Activated naive CD4-positive, alpha-beta T cell treated with anti-CD3 and anti-CD28 coated beads, Interleukin-2, amount 10 ng/mL, durations not matched to agents 7 days and 5 days (primary cell): ENCODE data around the gene NXPH2.

Experiments
- CTCF ChIA-PET: fragments of 350-600 bp; sonication (Branson Sonifier 250); formaldehyde crosslinking; loops from one replicate; lab custom pipeline; 2021; ENCODE audit warnings: antibody characterized with exemption; lab: Charles Lee
- DNase-seq: peaks from one replicate; pipeline ENCODE4 v3.0.0-alpha.2; 2020
- H3K27ac Mint-ChIP-seq: one replicate; pipeline ENCODE4 v1.8.0; 2021; ENCODE audit warnings: mild to moderate bottlenecking, moderate library complexity, mixed read lengths
- H3K27me3 Mint-ChIP-seq: one replicate; pipeline ENCODE4 v1.8.0; 2021; ENCODE audit warnings: mild to moderate bottlenecking, mixed read lengths
- H3K36me3 Mint-ChIP-seq: one replicate; pipeline ENCODE4 v1.8.0; 2021; ENCODE audit warnings: mixed read lengths
- H3K4me1 Mint-ChIP-seq: one replicate; pipeline ENCODE4 v1.8.0; 2021; ENCODE audit warnings: mixed read lengths
- H3K4me3 Mint-ChIP-seq: one replicate; pipeline ENCODE4 v1.8.0; 2021; ENCODE audit warnings: mild to moderate bottlenecking, moderate library complexity, mixed read lengths
- H3K9me3 Mint-ChIP-seq: one replicate; pipeline ENCODE4 v1.8.0; 2021; ENCODE audit warnings: mixed read lengths

Gene NXPH2

DNA sequence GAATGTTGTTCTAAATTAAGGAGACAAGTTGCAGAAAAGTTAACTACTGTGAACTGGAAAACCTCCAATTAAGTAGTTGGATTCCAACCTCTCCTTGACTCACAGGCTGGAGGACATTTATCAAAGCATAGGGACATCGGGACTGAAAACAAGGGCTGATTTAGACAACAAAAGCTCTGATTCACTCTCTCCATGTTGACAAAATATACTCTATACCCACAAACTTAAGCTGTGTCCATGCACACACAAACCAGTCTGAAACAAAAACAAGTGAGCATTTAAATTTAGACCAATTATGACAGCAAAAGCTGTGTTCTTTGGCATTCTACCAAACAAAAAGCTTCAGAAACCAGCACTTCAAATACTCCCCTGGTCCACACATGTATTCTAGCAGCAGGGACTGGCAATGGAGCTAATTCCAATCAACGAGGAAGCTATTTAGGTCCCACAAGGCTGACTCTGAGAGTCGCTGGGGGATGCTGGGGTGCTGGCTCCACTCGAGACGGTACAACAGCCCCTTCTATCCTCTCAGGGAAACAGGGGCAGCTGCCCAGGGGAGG is 71.4 kb downstream of the NXPH2 start:
- H3K27me3 Mint-ChIP-seq = no peaks in the 10 kb centered on the region
- H3K4me3 Mint-ChIP-seq = no peak overlapping the region
- no peak for DNase-seq
- no peaks in the 10 kb centered on the region for H3K9me3 Mint-ChIP-seq
- no peak overlapping the region for H3K27ac Mint-ChIP-seq
- H3K4me1 Mint-ChIP-seq = no peaks in the 10 kb centered on the region
- CTCF ChIA-PET = no interaction called here
- no peaks in the 10 kb centered on the region for H3K36me3 Mint-ChIP-seq

DNA sequence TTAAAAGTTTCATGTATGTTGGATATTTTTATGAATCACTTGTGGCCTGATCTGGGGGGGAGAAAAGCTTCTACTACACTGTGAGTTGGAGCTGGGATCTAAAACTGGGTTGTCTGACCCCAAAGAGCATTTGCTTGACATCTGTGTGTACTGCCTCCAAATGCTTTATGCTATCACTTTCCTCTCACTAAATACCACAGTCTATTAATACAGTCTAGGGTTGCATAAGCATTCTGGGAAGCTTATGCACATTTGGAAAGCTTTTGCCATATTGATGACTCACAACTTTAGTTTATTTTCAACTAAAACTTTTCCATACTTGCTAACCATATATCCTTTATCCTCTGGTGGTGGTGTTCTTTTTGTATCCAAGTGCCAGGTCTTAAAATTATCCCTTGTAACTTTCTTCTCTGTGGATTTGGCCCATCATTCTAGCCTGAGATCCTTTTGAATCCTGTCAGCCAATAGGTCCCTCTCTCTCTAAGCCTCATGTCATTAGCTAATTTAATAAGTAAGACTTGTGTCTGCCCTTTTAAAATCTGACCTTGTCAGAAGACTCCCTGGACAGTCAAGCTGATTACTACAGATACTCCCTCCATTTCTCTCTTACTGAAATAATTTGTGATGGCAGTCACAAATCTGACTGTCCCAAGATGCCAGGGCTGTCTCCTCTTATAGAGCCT is 72.7 kb downstream of the NXPH2 start:
- Mint-ChIP-seq H3K27ac (no peak overlapping the region), H3K27me3 (no peaks in the 10 kb centered on the region), H3K36me3 (no peaks in the 10 kb centered on the region), H3K9me3 (no peaks in the 10 kb centered on the region), H3K4me3 (no peak overlapping the region), H3K4me1 (no peaks in the 10 kb centered on the region)
- DNase-seq = no peak
- CTCF ChIA-PET = no interaction called here

DNA sequence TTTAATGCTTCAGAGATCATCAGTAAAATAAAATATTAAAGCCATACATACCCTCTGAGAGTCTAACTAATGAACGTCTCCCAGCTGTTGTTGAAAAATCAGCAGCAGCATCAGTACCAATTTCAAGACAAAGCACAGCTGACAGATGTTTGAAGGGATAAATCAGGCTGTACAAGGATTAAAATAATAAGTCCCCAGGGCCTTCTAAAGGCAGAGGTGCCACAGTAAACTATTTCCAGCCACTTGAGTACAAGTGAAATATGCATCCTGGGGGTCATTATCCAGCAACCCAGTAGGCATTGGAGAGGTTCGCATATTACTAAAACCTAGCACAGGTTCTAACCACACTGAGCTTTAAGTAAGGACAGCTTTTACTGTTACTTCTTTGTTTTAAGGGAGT is 76.9 kb downstream of the NXPH2 start:
- Mint-ChIP-seq H3K36me3 (no peaks in the 10 kb centered on the region), H3K4me3 (no peak overlapping the region), H3K27me3 (no peaks in the 10 kb centered on the region), H3K4me1 (no peaks in the 10 kb centered on the region), H3K9me3 (no peaks in the 10 kb centered on the region), H3K27ac (no peak overlapping the region)
- DNase-seq = no peak
- CTCF ChIA-PET = no interaction called here

DNA sequence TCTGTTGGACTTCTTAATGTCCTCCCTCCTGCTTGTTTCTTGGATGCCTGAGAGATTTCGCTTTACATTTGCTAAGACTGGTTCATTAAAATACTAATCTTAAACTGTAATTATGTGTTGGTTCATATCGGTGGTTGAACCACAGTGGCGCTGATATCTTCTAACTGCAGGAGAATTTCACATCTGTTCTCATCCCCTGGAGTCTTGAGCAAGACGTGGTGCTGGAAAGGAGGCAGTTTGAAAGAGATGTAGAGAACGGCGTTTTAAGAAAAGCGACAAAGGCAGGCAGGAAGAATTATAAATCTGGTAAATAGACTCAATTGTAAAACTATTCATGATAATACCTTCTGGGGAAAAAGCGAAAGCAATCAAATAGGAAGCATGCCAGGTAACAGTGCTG is 79.5 kb downstream of the NXPH2 start:
- Mint-ChIP-seq H3K9me3 (no peaks in the 10 kb centered on the region), H3K4me1 (no peaks in the 10 kb centered on the region), H3K36me3 (no peaks in the 10 kb centered on the region), H3K4me3 (no peak overlapping the region), H3K27me3 (no peaks in the 10 kb centered on the region), H3K27ac (no peak overlapping the region)
- CTCF ChIA-PET = no interaction called here
- DNase-seq = no peak

DNA sequence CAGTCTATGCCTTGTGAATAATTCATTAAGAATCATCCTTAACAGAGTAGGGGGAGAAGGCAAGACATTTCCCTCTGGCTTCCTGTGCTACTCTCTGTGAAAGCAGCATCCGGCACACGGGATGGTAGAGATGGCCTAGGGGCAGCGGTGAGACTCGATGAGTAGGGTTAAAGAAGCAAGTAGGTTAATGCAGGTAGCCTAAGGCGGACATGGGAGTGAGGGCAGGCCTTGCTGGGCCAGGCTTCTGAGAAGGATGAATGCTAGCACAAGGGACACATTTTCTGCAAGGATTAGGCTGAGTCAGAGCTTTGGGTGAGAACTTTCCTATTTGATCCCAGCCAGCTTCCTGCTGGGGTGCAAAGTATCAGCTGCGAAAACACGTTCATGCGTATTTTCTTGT is 80.8 kb downstream of the NXPH2 start:
- no peak for DNase-seq
- no peaks in the 10 kb centered on the region for H3K4me1 Mint-ChIP-seq
- no peaks in the 10 kb centered on the region for H3K27me3 Mint-ChIP-seq
- CTCF ChIA-PET = no interaction called here
- no peak overlapping the region for H3K4me3 Mint-ChIP-seq
- no peaks in the 10 kb centered on the region for H3K36me3 Mint-ChIP-seq
- H3K27ac Mint-ChIP-seq = no peak overlapping the region
- no peaks in the 10 kb centered on the region for H3K9me3 Mint-ChIP-seq

DNA sequence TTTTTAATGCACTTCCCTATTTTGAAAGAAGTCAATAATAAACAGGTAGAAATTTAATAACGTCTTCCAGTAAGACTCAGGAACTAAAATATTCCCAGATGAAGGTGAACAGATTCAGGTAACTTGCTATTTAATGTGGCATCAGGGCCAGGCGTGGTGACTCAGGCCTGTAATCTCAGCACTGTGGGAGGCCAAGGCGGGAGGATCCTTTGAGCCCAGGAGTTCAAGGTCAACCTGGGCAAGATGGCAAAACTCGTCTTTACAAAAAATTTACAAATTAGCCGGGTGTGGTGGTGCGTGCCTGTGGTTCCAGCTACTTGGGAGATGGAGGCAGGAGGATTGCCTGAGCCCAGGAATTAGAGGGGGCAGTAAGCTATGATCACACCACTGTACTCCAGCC is 81.8 kb downstream of the NXPH2 start:
- Mint-ChIP-seq H3K36me3 (no peaks in the 10 kb centered on the region), H3K4me3 (no peak overlapping the region), H3K27me3 (no peaks in the 10 kb centered on the region), H3K27ac (no peak overlapping the region), H3K9me3 (no peaks in the 10 kb centered on the region), H3K4me1 (no peaks in the 10 kb centered on the region)
- no peak for DNase-seq
- CTCF ChIA-PET = no interaction called here

DNA sequence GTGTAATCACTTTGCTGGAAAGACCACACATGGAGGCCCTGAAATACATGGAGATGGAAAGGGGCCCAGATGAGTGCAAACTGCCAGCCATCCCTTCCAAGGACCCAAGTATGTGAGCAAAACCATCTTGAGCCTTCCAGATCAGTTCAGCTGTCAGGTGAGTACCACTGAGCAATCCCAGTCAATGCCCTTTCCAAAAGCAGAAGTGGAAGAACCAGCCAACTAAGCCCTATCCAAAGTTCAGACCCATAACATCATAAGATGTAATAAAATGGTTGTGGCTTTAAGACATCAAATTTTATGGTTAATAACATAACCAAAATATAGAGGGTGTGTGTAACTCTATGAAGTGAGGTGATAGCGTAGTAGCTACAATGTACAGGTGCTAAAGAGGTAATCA is 88.5 kb downstream of the NXPH2 start:
- no peaks in the 10 kb centered on the region for H3K36me3 Mint-ChIP-seq
- H3K27ac Mint-ChIP-seq = no peak overlapping the region
- H3K4me3 Mint-ChIP-seq = no peak overlapping the region

DNA sequence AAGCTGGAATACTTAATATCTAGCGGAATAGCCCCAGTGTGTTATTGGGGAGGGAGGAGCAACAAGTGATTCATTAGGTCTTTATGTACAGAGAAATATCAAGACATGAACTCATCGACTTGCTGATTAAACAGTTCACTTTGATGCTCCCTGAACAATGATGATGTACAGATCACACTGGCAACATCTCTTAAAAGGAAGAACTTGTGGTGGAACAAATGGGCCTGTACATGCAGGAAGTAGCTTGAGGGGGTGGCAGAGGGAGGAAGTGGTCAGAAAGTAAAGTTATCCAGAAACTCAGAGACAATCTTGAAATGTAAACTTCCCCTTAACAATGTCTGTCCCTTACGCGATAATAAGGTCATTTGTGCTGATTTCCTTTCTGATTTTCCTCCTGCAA is 90.5 kb downstream of the NXPH2 start:
- H3K27me3 Mint-ChIP-seq = no peaks in the 10 kb centered on the region
- CTCF ChIA-PET = no interaction called here
- H3K36me3 Mint-ChIP-seq = no peaks in the 10 kb centered on the region
- peaks cover 11% of the 10 kb centered on the region for H3K4me1 Mint-ChIP-seq
- no peaks in the 10 kb centered on the region for H3K9me3 Mint-ChIP-seq
- no peak for DNase-seq
- no peak overlapping the region for H3K27ac Mint-ChIP-seq
- no peak overlapping the region for H3K4me3 Mint-ChIP-seq

More for the DNA sequence above, 88.5 kb downstream of the NXPH2 start:
- Mint-ChIP-seq H3K4me1 (peaks cover 11% of the 10 kb centered on the region), H3K27me3 (no peaks in the 10 kb centered on the region), H3K9me3 (no peaks in the 10 kb centered on the region)
- DNase-seq = no peak
- CTCF ChIA-PET = no interaction called here

DNA sequence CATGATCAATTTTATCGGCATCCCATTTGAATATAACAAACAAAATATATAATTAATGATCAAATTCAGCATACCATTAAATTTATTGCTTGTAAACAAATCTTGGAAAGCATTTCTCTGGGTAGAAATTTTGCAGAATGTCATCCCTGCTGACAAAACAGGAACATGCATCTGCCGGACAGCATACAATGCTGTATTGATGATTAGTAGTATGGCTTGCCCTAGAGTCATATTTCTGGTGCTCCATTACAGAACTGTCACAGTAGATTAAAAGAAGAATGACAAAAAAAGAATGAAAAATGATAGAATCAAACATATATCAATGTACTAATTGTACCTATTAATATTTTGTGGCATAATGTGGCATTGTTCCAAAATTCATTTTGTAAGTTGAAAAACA is 98.0 kb downstream of the NXPH2 start:
- DNase-seq = no peak
- H3K4me1 Mint-ChIP-seq = no peaks in the 10 kb centered on the region
- H3K4me3 Mint-ChIP-seq = no peak overlapping the region
- no peaks in the 10 kb centered on the region for H3K27me3 Mint-ChIP-seq
- no peaks in the 10 kb centered on the region for H3K36me3 Mint-ChIP-seq
- H3K9me3 Mint-ChIP-seq = no peaks in the 10 kb centered on the region
- CTCF ChIA-PET = no interaction called here
- H3K27ac Mint-ChIP-seq = no peak overlapping the region

DNA sequence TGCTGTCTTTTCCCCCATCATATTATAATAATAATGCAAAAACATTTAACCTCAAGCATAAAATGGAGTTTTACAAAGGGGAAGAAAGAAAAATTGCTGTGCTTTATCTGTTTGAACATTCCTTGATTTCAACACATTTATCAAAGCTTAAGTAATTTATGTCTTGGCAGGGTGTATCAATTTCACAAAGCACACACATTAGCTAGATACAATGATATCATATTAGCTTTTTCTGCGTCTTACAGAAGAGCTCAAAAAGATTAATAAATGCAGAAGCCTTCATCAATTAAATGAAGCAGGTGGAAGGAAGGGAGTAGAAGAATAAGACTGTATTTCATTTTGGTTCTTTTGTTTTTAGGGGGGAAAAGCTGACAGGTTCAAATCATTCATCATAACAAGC is 103.0 kb downstream of the NXPH2 start:
- CTCF ChIA-PET = no interaction called here
- H3K27ac Mint-ChIP-seq = no peak overlapping the region
- no peaks in the 10 kb centered on the region for H3K9me3 Mint-ChIP-seq
- no peak for DNase-seq
- no peaks in the 10 kb centered on the region for H3K4me1 Mint-ChIP-seq
- no peak overlapping the region for H3K4me3 Mint-ChIP-seq
- H3K36me3 Mint-ChIP-seq = no peaks in the 10 kb centered on the region
- H3K27me3 Mint-ChIP-seq = no peaks in the 10 kb centered on the region

DNA sequence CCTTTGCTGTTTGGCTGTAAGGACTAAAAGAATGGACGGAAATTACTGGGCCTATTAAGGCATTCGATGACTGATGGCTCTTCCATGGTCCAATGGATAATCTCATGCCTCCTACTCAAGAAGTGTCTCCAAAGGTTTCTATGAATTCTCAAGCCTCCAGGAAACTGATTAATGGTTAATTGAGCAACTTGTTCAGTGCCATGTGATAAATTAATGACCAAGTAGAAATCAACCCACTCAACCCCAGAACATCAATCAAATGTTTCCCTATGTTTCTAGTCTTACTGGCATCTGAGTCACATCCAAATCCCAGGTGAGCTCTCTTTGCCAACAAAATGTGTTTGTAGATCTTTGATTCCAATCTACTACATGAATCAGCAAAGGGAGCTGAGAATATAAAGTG is 103.6 kb downstream of the NXPH2 start:
- Mint-ChIP-seq H3K27ac (no peak overlapping the region), H3K36me3 (no peaks in the 10 kb centered on the region), H3K27me3 (no peaks in the 10 kb centered on the region), H3K9me3 (no peaks in the 10 kb centered on the region), H3K4me1 (no peaks in the 10 kb centered on the region), H3K4me3 (no peak overlapping the region)
- CTCF ChIA-PET = no interaction called here
- DNase-seq = no peak

DNA sequence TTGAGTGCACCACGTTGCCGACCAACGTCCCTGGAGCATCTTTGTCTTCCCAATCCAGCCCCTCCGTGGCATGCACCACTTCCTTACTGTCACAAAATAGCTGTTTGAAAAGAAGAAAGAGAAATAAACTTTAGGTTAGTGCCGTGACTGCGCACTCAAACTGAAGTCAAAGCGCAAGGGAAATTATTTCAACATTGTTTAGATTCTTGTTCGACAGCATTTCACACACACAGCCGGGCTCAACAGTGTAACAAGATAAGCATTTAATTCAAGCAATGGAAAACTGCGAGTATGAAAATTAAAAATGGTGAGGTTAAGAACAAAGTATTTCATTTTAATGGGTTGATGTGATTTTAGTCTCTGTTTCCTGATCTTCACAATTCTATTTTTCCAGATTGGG is 108.6 kb downstream of the NXPH2 start:
- CTCF ChIA-PET = no interaction called here
- H3K4me3 Mint-ChIP-seq = no peak overlapping the region
- DNase-seq = no peak
- no peaks in the 10 kb centered on the region for H3K4me1 Mint-ChIP-seq
- no peaks in the 10 kb centered on the region for H3K36me3 Mint-ChIP-seq
- H3K27me3 Mint-ChIP-seq = peaks cover 3% of the 10 kb centered on the region
- no peaks in the 10 kb centered on the region for H3K9me3 Mint-ChIP-seq
- H3K27ac Mint-ChIP-seq = no peak overlapping the region

DNA sequence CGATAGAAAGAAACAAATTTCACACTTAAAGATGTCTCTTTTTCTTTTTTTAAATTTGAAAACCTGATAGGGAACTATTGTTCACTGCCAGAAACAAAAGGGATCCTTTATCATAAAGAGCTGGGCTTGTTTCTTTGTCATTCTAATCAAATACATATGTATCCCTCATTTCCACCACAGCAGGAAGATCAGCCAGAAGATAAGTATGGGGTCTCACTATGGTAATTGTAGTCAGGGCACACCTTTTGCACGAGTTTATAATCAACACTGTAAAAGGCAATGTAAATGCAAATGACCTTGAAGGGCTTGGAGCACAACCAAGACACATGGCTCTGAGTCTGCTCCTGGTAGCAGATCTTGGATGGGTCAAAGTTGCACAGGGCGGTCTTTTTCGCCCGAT is 109.5 kb downstream of the NXPH2 start:
- peaks cover 3% of the 10 kb centered on the region for H3K27me3 Mint-ChIP-seq
- H3K9me3 Mint-ChIP-seq = no peaks in the 10 kb centered on the region
- H3K4me3 Mint-ChIP-seq = no peak overlapping the region
- no peaks in the 10 kb centered on the region for H3K4me1 Mint-ChIP-seq
- CTCF ChIA-PET = no interaction called here
- H3K27ac Mint-ChIP-seq = no peak overlapping the region
- no peaks in the 10 kb centered on the region for H3K36me3 Mint-ChIP-seq
- DNase-seq = no peak

DNA sequence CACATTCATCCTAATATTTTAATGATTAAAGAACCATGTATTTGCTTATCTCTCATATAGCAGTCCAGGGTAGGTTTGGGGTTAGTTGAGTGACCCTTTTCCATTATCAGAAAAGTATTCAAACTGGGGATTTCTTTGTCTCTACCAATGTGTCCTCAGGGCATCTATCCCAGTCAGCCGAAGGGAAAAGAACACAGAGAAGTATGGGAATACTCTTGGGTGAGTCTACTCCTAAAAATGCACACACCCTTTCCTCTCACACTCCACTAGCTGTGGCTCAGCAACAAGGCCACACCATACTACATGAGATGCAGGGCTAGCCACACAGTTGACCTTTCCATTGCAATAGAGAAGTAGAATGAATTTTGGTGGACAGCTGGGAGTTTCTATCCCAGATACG is 114.3 kb downstream of the NXPH2 start:
- no peak overlapping the region for H3K27ac Mint-ChIP-seq
- no peak for DNase-seq
- no peaks in the 10 kb centered on the region for H3K9me3 Mint-ChIP-seq
- H3K27me3 Mint-ChIP-seq = no peaks in the 10 kb centered on the region
- H3K4me3 Mint-ChIP-seq = no peak overlapping the region
- no peaks in the 10 kb centered on the region for H3K4me1 Mint-ChIP-seq
- CTCF ChIA-PET = no interaction called here
- H3K36me3 Mint-ChIP-seq = no peaks in the 10 kb centered on the region

DNA sequence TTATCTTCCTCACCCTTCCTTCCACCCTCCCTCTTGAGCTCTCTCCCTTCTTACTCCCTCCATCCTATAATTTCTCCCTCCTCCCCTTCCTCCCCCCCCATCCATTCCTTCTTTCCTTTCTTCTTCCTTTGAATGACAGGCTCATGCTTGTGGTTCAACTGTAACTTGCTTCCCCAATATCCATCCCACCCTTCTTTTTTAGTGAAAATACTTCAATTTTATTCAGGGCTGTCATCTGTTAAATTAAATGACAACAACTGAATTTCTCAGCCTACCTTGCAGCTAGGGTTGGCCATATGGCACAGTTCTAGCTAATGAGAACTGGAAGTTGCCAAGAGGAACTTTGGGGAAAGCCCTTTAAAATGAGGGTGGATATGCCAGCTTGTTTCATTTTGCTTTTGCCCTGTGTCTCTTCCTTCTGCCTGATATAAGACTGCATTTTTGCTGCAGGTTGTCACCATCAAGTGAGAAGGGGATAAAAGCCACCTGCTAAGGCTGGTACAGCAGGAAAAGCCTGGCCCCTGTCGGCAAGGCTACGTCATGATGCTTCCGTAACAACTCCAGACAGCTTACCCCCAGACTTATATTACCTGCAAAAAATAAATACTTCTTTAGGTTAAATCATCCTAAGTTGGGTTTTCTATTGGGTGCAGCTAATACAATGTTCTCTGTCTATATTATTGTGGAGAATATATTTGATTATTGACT is 121.8 kb downstream of the NXPH2 start:
- DNase-seq = no peak
- H3K36me3 Mint-ChIP-seq = no peaks in the 10 kb centered on the region
- H3K4me1 Mint-ChIP-seq = no peaks in the 10 kb centered on the region
- no peak overlapping the region for H3K4me3 Mint-ChIP-seq
- no peaks in the 10 kb centered on the region for H3K27me3 Mint-ChIP-seq
- H3K9me3 Mint-ChIP-seq = no peaks in the 10 kb centered on the region
- no peak overlapping the region for H3K27ac Mint-ChIP-seq
- CTCF ChIA-PET = no interaction called here
